Suprapubic skin (tissue), 4 donors: ENCODE measurements around the gene PIEZO1. TPM values are rescaled to one million over a fixed set of nuclear protein-coding genes. Genes with fewer than 3 reads are reported as not detected.

Source experiments
- DNase-seq, 2 donors: peaks; one replicate each; pipeline ENCODE4 v3.0.0-alpha.2; 2019; ENCODE audit warnings: low spot score in 2 of 2
- H3K27ac ChIP-seq: fragments of 200-600 bp; sonication (generic); one replicate; pipeline ENCODE4 v1.5.1; 2019
- H3K27me3 ChIP-seq: fragments of 200-600 bp; sonication (generic); one replicate; pipeline ENCODE4 v1.5.1; 2019
- H3K36me3 ChIP-seq: fragments of 200-600 bp; sonication (generic); one replicate; pipeline ENCODE4 v1.5.1; 2019
- H3K4me1 ChIP-seq: fragments of 200-600 bp; sonication (generic); one replicate; pipeline ENCODE4 v1.5.1; 2019
- H3K4me3 ChIP-seq: fragments of 200-600 bp; sonication (generic); one replicate; pipeline ENCODE4 v1.5.1; 2019; ENCODE audit warnings: mild to moderate bottlenecking
- H3K9me3 ChIP-seq: fragments of 200-600 bp; sonication (generic); one replicate; pipeline ENCODE4 v1.5.1; 2019
- EP300 ChIP-seq: sonication (generic); formaldehyde crosslinking; IDR thresholded peaks from one replicate; pipeline ENCODE4 v1.6.1; 2017; ENCODE audit warnings: antibody characterized with exemption
- POLR2A ChIP-seq, 2 donors: fragments of 450-650 bp; IDR thresholded peaks; one replicate each; pipeline ENCODE4 v1.6.1; 2017; ENCODE audit warnings: antibody characterized with exemption in 2 of 2, mild to moderate bottlenecking in 2 of 2, moderate library complexity in 2 of 2
- POLR2AphosphoS5 ChIP-seq, 3 donors: sonication (generic); formaldehyde crosslinking; IDR thresholded peaks; one replicate each; pipeline ENCODE4 v1.6.1; 2017; ENCODE audit warnings: antibody characterized with exemption in 3 of 3
- WGBS: methylation state at CpG from one replicate; pipeline ENCODE4 v1.1.5; 2018; 5-methylcytosine and 5-hydroxymethylcytosine counted together
- total RNA-seq, 4 donors: library from RNA; depleted of rRNA; stranded (reverse); fragments of >200 nt; gene quantifications; one replicate each; pipeline ENCODE4 v1.1.0, GENCODE V29; 2016
- TF ChIP-seq, protein P1 (sequence below), 2 donors: fragments of 200-600 bp in 1 of 2; fragments of 450-650 bp in 1 of 2; sonication (generic) in 1 of 2; IDR thresholded peaks; one replicate each; pipeline ENCODE4 v1.5.1; 2016 to 2019; ENCODE audit warnings: antibody characterized with exemption in 2 of 2, mild to moderate bottlenecking in 1 of 2, moderate library complexity in 1 of 2

PIEZO1 gene
- total RNA-seq, 4 donors from 2014 or later, result 185 to 269 (median 224) TPM

DNA sequence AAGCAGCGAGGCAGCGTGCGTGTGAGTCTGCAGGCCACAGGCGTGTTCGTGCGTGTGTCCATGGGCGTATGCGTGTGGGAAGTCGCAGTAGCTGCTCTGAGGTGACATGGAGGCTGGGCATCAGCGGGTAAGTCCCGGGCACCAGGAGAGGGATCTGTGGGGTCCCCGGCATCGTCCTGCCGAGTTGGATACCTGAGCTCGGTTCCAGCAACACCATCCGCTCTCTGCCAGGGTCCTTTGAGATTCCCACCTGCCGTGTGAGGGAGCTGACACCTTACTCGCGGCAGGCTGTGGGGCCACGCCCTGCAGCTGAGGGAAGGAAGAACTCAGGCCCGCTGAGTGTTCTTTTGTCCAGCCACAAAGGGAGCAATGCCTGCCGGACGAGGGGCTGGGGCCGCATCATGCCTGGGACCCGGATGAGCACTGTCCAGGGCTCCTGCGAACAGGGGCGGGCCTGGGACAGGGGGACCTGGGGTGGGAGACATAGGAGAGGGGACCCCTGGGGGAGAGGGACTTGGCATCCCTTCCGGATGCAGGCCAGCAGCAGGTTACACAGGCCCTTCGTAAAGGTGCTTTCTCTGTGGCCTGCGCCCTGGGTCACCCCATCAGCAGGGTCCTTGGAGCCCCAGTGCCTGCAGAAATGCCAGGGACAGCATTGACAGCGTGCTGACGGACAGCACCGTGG is 93.7 kb downstream of the PIEZO1 start:
- peaks cover 46% of the 10 kb centered on the region for H3K27me3 ChIP-seq
- H3K27ac ChIP-seq, result no peak overlapping the region
- no peak for DNase-seq
- H3K36me3 ChIP-seq, result peaks cover 7% of the 10 kb centered on the region
- no peak for TF ChIP-seq POLR2A (IDR thresholded peaks at IDR 0.05)
- TF ChIP-seq POLR2AphosphoS5 (IDR thresholded peaks at IDR 0.05), result no peak
- no peak for TF ChIP-seq EP300
- TF ChIP-seq, protein P1, sequence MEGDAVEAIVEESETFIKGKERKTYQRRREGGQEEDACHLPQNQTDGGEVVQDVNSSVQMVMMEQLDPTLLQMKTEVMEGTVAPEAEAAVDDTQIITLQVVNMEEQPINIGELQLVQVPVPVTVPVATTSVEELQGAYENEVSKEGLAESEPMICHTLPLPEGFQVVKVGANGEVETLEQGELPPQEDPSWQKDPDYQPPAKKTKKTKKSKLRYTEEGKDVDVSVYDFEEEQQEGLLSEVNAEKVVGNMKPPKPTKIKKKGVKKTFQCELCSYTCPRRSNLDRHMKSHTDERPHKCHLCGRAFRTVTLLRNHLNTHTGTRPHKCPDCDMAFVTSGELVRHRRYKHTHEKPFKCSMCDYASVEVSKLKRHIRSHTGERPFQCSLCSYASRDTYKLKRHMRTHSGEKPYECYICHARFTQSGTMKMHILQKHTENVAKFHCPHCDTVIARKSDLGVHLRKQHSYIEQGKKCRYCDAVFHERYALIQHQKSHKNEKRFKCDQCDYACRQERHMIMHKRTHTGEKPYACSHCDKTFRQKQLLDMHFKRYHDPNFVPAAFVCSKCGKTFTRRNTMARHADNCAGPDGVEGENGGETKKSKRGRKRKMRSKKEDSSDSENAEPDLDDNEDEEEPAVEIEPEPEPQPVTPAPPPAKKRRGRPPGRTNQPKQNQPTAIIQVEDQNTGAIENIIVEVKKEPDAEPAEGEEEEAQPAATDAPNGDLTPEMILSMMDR (IDR thresholded peaks at IDR 0.05), result no peak
- H3K9me3 ChIP-seq, result no peaks in the 10 kb centered on the region
- 82% methylated on average over 9 of the region's 33 CpGs for WGBS
- no peak overlapping the region for H3K4me3 ChIP-seq
- peaks cover 28% of the 10 kb centered on the region for H3K4me1 ChIP-seq

GRCh38 chr16:88690341-88691128 is 94.5 kb downstream of the PIEZO1 start:
- H3K27ac ChIP-seq, result no peak overlapping the region
- no peak for DNase-seq
- peaks cover 53% of the 10 kb centered on the region for H3K27me3 ChIP-seq
- H3K4me3 ChIP-seq, result no peak overlapping the region
- 76% methylated on average over 9 of the region's 21 CpGs for WGBS
- no peak for TF ChIP-seq POLR2A (IDR thresholded peaks at IDR 0.05)
- TF ChIP-seq, protein P1 (IDR thresholded peaks at IDR 0.05), result no peak
- TF ChIP-seq EP300, result no peak
- H3K36me3 ChIP-seq, result peaks cover under 1% of the 10 kb centered on the region
- no peaks in the 10 kb centered on the region for H3K9me3 ChIP-seq
- H3K4me1 ChIP-seq, result peaks cover 35% of the 10 kb centered on the region

- Histone ChIP-seq H3K9me3 (no peaks in the 10 kb centered on the region), H3K27me3 (peaks cover 74% of the 10 kb centered on the region), H3K4me1 (peaks cover 44% of the 10 kb centered on the region), H3K4me3 (no peak overlapping the region), H3K27ac (no peak overlapping the region), H3K36me3 (no peaks in the 10 kb centered on the region)
- WGBS, result 34% methylated on average over 26 of the region's 28 CpGs
- TF ChIP-seq, protein P1 (IDR thresholded peaks at IDR 0.05), result no peak
- no peak for TF ChIP-seq POLR2A (IDR thresholded peaks at IDR 0.05)
- TF ChIP-seq EP300, result no peak
- TF ChIP-seq POLR2AphosphoS5 (IDR thresholded peaks at IDR 0.05), result no peak
- no peak for DNase-seq
These were observed 96.8 kb downstream of the PIEZO1 start for GRCh38 chr16:88688013-88688778.

DNA sequence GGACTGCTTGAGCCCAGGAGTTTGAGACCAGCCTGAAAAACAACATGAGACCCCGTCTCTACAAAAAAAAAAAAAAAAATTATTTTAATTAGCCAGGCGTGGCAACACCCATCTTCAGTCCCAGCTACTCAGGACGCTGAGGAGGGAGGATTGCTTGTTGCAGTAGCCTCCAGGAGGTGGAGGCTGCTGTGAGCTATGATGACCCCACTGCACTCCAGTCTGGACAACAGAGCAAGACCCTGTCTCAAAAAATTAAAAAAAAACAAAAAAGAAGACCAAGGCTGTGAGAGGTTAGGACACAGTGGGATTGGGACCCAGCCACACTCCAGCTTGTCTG is 97.4 kb downstream of the PIEZO1 start:
- Histone ChIP-seq H3K27me3 (peaks cover 76% of the 10 kb centered on the region), H3K4me3 (no peak overlapping the region), H3K9me3 (no peaks in the 10 kb centered on the region), H3K36me3 (no peaks in the 10 kb centered on the region), H3K4me1 (peaks cover 44% of the 10 kb centered on the region), H3K27ac (no peak overlapping the region)
- DNase-seq, result no peak
- TF ChIP-seq EP300, result no peak
- TF ChIP-seq, protein P1 (IDR thresholded peaks at IDR 0.05), result no peak
- TF ChIP-seq POLR2AphosphoS5 (IDR thresholded peaks at IDR 0.05), result no peak
- no peak for TF ChIP-seq POLR2A (IDR thresholded peaks at IDR 0.05)
- WGBS, result 55% methylated on average over 3 of the region's 3 CpGs

- TF ChIP-seq, protein P1 (IDR thresholded peaks at IDR 0.05), result no peak
- no peak for TF ChIP-seq POLR2AphosphoS5 (IDR thresholded peaks at IDR 0.05)
- no peak for TF ChIP-seq EP300
- no peak for TF ChIP-seq POLR2A (IDR thresholded peaks at IDR 0.05)
- Histone ChIP-seq H3K4me1 (peaks cover 42% of the 10 kb centered on the region), H3K4me3 (no peak overlapping the region), H3K27ac (no peak overlapping the region), H3K27me3 (peaks cover 76% of the 10 kb centered on the region), H3K9me3 (no peaks in the 10 kb centered on the region), H3K36me3 (no peaks in the 10 kb centered on the region)
- 47% methylated on average over 6 of the region's 10 CpGs for WGBS
- DNase-seq, result no peak
These were observed 97.8 kb downstream of the PIEZO1 start for GRCh38 chr16:88687254-88687576.
